Astrocyte of the cerebellum (primary cell): Measurements from ENCODE around the gene DNM3.

Experiments
- DNase-seq: peaks from one replicate; pipeline ENCODE4 v3.0.0-alpha.2; 2011; ENCODE audit warnings: low read depth
- H3K4me3 ChIP-seq: 2 replicates; pipeline ENCODE4 v1.5.1; 2011; ENCODE audit warnings: mild to moderate bottlenecking, low read depth, low read length, moderate library complexity
- in situ Hi-C: cut with HindIII; loops from 2 replicates; pipeline ENCODE4 v1.10.0; 2017; ENCODE audit warnings: low sequenced_read_pairs
- TF ChIP-seq, protein P1 (sequence below): IDR thresholded peaks from 2 replicates; pipeline ENCODE4 v1.5.1; 2012; ENCODE audit warnings: low read length, low read depth, moderate library complexity, mild to moderate bottlenecking; ENCODE audit errors: missing control alignments

DNM3 gene

GRCh38 chr1:171871848-171872247 is 30.6 kb downstream of the DNM3 start:
- TF ChIP-seq, protein P1, sequence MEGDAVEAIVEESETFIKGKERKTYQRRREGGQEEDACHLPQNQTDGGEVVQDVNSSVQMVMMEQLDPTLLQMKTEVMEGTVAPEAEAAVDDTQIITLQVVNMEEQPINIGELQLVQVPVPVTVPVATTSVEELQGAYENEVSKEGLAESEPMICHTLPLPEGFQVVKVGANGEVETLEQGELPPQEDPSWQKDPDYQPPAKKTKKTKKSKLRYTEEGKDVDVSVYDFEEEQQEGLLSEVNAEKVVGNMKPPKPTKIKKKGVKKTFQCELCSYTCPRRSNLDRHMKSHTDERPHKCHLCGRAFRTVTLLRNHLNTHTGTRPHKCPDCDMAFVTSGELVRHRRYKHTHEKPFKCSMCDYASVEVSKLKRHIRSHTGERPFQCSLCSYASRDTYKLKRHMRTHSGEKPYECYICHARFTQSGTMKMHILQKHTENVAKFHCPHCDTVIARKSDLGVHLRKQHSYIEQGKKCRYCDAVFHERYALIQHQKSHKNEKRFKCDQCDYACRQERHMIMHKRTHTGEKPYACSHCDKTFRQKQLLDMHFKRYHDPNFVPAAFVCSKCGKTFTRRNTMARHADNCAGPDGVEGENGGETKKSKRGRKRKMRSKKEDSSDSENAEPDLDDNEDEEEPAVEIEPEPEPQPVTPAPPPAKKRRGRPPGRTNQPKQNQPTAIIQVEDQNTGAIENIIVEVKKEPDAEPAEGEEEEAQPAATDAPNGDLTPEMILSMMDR, result no peak
- no peak for DNase-seq
- in situ Hi-C loops, result no loop called here
- no peak overlapping the region for H3K4me3 ChIP-seq

- no peak overlapping the region for H3K4me3 ChIP-seq
- TF ChIP-seq, protein P1, result no peak
- no peak for DNase-seq
- in situ Hi-C loops, result no loop called here
Observed at GRCh38 chr1:171872430-171872829, 31.1 kb downstream of the DNM3 start.

DNA sequence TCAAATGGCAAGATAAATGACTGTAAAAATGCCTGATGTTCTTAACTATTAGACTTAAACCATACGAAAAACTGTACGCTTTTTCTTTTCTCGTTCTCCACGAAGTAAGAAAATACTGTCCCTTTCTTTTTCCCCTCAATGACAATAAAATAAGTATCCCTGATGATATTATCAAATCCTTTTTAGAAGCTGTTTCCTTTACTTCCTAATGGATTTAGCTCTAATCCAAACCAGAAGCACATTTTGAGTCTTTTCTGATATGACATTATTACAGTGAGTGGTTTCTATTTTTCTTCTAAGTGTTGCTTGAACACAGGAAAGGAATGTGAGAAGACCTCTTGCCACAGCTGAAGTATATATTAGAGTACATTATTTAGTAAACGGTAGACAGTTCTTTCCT is 32.4 kb downstream of the DNM3 start:
- TF ChIP-seq, protein P1, result no peak
- no peak for DNase-seq
- H3K4me3 ChIP-seq, result no peak overlapping the region
- in situ Hi-C loops, result no loop called here

- no peak overlapping the region for H3K4me3 ChIP-seq
- no peak for DNase-seq
- TF ChIP-seq, protein P1, result no peak
- in situ Hi-C loops, result no loop called here
Observed at GRCh38 chr1:171877701-171878100, 36.4 kb downstream of the DNM3 start.

GRCh38 chr1:171879556-171879955 is 38.3 kb downstream of the DNM3 start:
- H3K4me3 ChIP-seq, result no peak overlapping the region
- DNase-seq, result no peak
- TF ChIP-seq, protein P1, result no peak
- in situ Hi-C loops, result no loop called here

DNA sequence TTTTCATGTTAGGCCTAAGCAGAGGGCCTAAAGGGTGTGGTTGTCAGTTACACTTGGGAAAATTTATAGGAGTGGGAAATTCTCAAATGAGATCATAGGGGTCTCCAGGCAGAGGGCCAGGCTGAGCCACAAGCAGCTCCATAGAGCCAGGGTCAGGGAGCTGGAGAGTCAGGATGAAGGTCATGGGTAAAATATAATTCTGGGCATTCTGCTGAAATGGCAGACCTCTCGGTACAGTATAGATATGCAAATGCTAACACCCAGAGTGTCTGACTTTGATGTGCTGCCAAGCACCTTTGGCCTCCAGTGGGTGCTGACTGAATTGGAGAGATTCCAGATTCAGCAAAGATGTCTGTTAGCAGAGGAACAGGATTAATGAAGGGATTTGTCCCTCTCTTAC is 40.1 kb downstream of the DNM3 start:
- no peak for DNase-seq
- no peak overlapping the region for H3K4me3 ChIP-seq
- TF ChIP-seq, protein P1, result no peak
- in situ Hi-C loops, result no loop called here

GRCh38 chr1:171883849-171884248 is 42.6 kb downstream of the DNM3 start:
- no peak overlapping the region for H3K4me3 ChIP-seq
- TF ChIP-seq, protein P1, result no peak
- DNase-seq, result no peak
- in situ Hi-C loops, result no loop called here
